Measurements from ENCODE around the gene FBXO38. TPM values are rescaled to one million over a fixed set of nuclear protein-coding genes. Genes with fewer than 3 reads are reported as not detected.
A peak's percentile ranks its signal among the peaks of the same experiment; 100 is the strongest.

Gene FBXO38
- polyA plus RNA-seq, 4 donors, result 38.7 to 55.2 (median 45.2) TPM

GRCh38 chr5:148426514-148426913 is 42.8 kb downstream of the FBXO38 start:
- no peak for DNase-seq (ENCODE audit: low read depth in 4 of 4, low spot score in 2 of 4)

- no peak for DNase-seq (ENCODE audit: low read depth in 4 of 4, low spot score in 2 of 4)
Measured at GRCh38 chr5:148427370-148428042, 43.7 kb downstream of the FBXO38 start.

- no peak for DNase-seq (ENCODE audit: low read depth in 4 of 4, low spot score in 2 of 4)
Measured at GRCh38 chr5:148428848-148429247, 45.1 kb downstream of the FBXO38 start.

- no peak for DNase-seq (ENCODE audit: low read depth in 4 of 4, low spot score in 2 of 4)
Measured at GRCh38 chr5:148433826-148434225, 50.1 kb downstream of the FBXO38 start.

- DNase-seq (ENCODE audit: low read depth in 4 of 4, low spot score in 2 of 4), result no peak
Measured at GRCh38 chr5:148436029-148436428, 52.3 kb downstream of the FBXO38 start.

- DNase-seq (ENCODE audit: low read depth in 4 of 4, low spot score in 2 of 4), result no peak
Measured at GRCh38 chr5:148437249-148437648, 53.5 kb downstream of the FBXO38 start.

GRCh38 chr5:148438933-148439332 is 55.2 kb downstream of the FBXO38 start:
- DNase-seq (ENCODE audit: low read depth in 4 of 4, low spot score in 2 of 4), result no peak

GRCh38 chr5:148443241-148443640 is 59.5 kb downstream of the FBXO38 start:
- DNase-seq (ENCODE audit: low read depth in 4 of 4, low spot score in 2 of 4), result no peak

- DNase-seq (ENCODE audit: low read depth in 4 of 4, low spot score in 2 of 4), result peak in 3 of 4 donors; percentile 15 to 60 (median 30)
Measured at GRCh38 chr5:148443998-148444397, 60.2 kb downstream of the FBXO38 start.

- DNase-seq (ENCODE audit: low read depth in 4 of 4, low spot score in 2 of 4), result no peak
Measured at GRCh38 chr5:148445578-148445977, 61.8 kb downstream of the FBXO38 start.

GRCh38 chr5:148446611-148447010 is 62.9 kb downstream of the FBXO38 start:
- peak in 1 of 4 donors; percentile 15 for DNase-seq (ENCODE audit: low read depth in 4 of 4, low spot score in 2 of 4)

GRCh38 chr5:148452499-148453193 is 68.9 kb downstream of the FBXO38 start:
- no peak for DNase-seq (ENCODE audit: low read depth in 4 of 4, low spot score in 2 of 4)

- no peak for DNase-seq (ENCODE audit: low read depth in 4 of 4, low spot score in 2 of 4)
Measured at GRCh38 chr5:148454576-148454975, 70.8 kb downstream of the FBXO38 start.

GRCh38 chr5:148455185-148455584 is 71.4 kb downstream of the FBXO38 start:
- DNase-seq (ENCODE audit: low read depth in 4 of 4, low spot score in 2 of 4), result no peak

GRCh38 chr5:148457183-148457620 is 73.4 kb downstream of the FBXO38 start:
- peak in 1 of 4 donors; percentile 17 for DNase-seq (ENCODE audit: low read depth in 4 of 4, low spot score in 2 of 4)

- DNase-seq (ENCODE audit: low read depth in 4 of 4, low spot score in 2 of 4), result no peak
Measured at GRCh38 chr5:148458036-148458888, 74.5 kb downstream of the FBXO38 start.

GRCh38 chr5:148459669-148460068 is 75.9 kb downstream of the FBXO38 start:
- no peak for DNase-seq (ENCODE audit: low read depth in 4 of 4, low spot score in 2 of 4)

- no peak for DNase-seq (ENCODE audit: low read depth in 4 of 4, low spot score in 2 of 4)
Measured at GRCh38 chr5:148465381-148466235, 81.8 kb downstream of the FBXO38 start.

GRCh38 chr5:148466236-148466580 is 82.5 kb downstream of the FBXO38 start:
- DNase-seq (ENCODE audit: low read depth in 4 of 4, low spot score in 2 of 4), result no peak

GRCh38 chr5:148467958-148468357 is 84.2 kb downstream of the FBXO38 start:
- no peak for DNase-seq (ENCODE audit: low read depth in 4 of 4, low spot score in 2 of 4)

All from left renal cortex interstitium (tissue), 4 donors.